ENCODE data around the gene KIAA0825.

Gene KIAA0825

GRCh38 chr5:94422812-94423211 is 195.6 kb downstream of the KIAA0825 start:
- no peak for DNase-seq (ENCODE audit: extremely low read depth, low read depth)
- TF ChIP-seq CTCF (IDR thresholded peaks at IDR 0.05; ENCODE audit: low read depth, low read length): no peak

- no peak for TF ChIP-seq CTCF (IDR thresholded peaks at IDR 0.05; ENCODE audit: low read depth, low read length)
- DNase-seq (ENCODE audit: extremely low read depth, low read depth): no peak
Observed at GRCh38 chr5:94420885-94421284, 197.5 kb downstream of the KIAA0825 start.

GRCh38 chr5:94415798-94416197 is 202.6 kb downstream of the KIAA0825 start:
- no peak for DNase-seq (ENCODE audit: extremely low read depth, low read depth)
- no peak for TF ChIP-seq CTCF (IDR thresholded peaks at IDR 0.05; ENCODE audit: low read depth, low read length)

DNA sequence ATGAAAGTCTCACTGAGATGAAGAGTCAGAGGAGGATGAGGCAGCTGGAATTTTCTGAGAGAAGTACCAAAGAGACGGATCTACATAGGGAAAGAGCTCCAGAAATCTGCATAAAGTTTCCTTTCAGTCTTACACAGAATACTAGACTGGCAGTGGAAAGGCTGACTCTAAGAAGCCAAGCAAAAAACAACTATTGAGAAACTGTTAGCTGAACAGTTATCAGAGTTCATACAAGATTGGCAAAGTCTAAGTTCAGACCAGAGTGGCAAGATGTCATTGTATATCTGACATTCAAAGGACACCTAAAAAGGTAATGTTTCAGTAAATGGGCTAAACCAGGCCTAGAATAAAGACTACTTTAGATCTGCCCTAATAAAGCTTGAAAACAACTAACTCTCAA is 209.0 kb downstream of the KIAA0825 start:
- no peak for TF ChIP-seq CTCF (IDR thresholded peaks at IDR 0.05; ENCODE audit: low read depth, low read length)
- DNase-seq (ENCODE audit: extremely low read depth, low read depth): no peak

DNA sequence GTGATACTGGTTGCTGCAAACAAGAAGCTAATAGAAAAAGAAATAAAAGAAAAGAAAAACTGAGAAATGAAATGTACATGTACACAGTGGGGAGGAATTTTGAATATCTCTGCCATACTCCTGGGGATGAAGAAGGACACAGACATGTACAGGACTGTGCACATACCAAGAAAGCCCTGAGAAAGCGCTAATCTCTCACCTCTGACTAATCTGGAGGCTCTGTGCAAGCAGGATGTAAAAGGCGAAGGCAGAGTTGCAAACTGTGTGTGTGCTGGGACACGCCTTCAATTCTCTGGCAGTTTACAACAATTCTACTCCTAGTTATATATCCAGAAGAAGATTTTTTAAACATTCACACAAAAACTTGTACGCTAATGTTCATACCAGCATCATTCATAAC is 211.4 kb downstream of the KIAA0825 start:
- TF ChIP-seq CTCF (IDR thresholded peaks at IDR 0.05; ENCODE audit: low read depth, low read length): no peak
- no peak for DNase-seq (ENCODE audit: extremely low read depth, low read depth)

DNA sequence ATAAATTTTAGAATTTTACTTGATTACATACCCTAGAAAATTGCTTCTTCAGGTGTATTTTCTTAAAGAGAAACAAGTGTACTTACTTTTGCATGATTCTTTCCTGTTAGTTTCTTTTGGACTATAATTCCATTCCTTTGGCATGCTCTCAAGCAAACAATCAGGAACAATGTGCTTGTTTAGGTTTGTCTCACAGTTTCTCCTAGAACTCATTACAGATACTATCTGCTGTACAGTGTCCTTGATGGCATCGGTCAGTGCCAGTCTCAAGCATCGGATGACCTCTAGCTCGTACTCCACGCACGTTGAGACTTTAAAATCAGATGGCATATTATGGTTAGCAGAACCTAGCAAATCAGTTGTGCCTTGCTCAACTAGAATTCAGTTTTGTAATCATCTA is 214.9 kb downstream of the KIAA0825 start:
- no peak for TF ChIP-seq CTCF (IDR thresholded peaks at IDR 0.05; ENCODE audit: low read depth, low read length)
- no peak for DNase-seq (ENCODE audit: extremely low read depth, low read depth)

GRCh38 chr5:94402096-94402495 is 216.3 kb downstream of the KIAA0825 start:
- TF ChIP-seq CTCF (IDR thresholded peaks at IDR 0.05; ENCODE audit: low read depth, low read length): no peak
- no peak for DNase-seq (ENCODE audit: extremely low read depth, low read depth)
